ENCODE data around the gene BRWD1. TPM values are rescaled to one million over a fixed set of nuclear protein-coding genes. Genes with fewer than 3 reads are reported as not detected.
"Not testable (repeated sequence)": the region's sequence is repeated elsewhere in the genome, so short reads cannot be mapped to it uniquely, and the experiment has no call there.

Gene BRWD1
- total RNA-seq, 1 donor from 2014 or later = 30.7 TPM

GRCh38 chr21:39176271-39176709 lies 137.1 kb downstream of the BRWD1 start:
- intact Hi-C loops (cut with micrococcal nuclease) = no loop called here

GRCh38 chr21:39175665-39176064 lies 137.8 kb downstream of the BRWD1 start:
- intact Hi-C loops (cut with micrococcal nuclease) = no loop called here

GRCh38 chr21:39175154-39175553 lies 138.3 kb downstream of the BRWD1 start:
- intact Hi-C loops (cut with micrococcal nuclease) = no loop called here

GRCh38 chr21:39173716-39174680 lies 139.4 kb downstream of the BRWD1 start:
- intact Hi-C loops (cut with micrococcal nuclease) = no loop called here

GRCh38 chr21:39169906-39170305 lies 143.5 kb downstream of the BRWD1 start:
- intact Hi-C loops (cut with micrococcal nuclease) = no loop called here

- intact Hi-C loops (cut with micrococcal nuclease) = no loop called here
These were observed 144.6 kb downstream of the BRWD1 start for GRCh38 chr21:39168800-39169199.

GRCh38 chr21:39164523-39164922 lies 148.9 kb downstream of the BRWD1 start:
- intact Hi-C loops (cut with micrococcal nuclease) = no loop called here

- intact Hi-C loops (cut with micrococcal nuclease) = no loop called here
These were observed 152.4 kb downstream of the BRWD1 start for GRCh38 chr21:39161064-39161463.

GRCh38 chr21:39159342-39160063 lies 153.9 kb downstream of the BRWD1 start:
- intact Hi-C loops (cut with micrococcal nuclease) = no loop called here

GRCh38 chr21:39157241-39157640 lies 156.2 kb downstream of the BRWD1 start:
- intact Hi-C loops (cut with micrococcal nuclease) = not testable (repeated sequence)

- intact Hi-C loops (cut with micrococcal nuclease) = no loop called here
These were observed 157.4 kb downstream of the BRWD1 start for GRCh38 chr21:39156024-39156423.

GRCh38 chr21:39155578-39155977 lies 157.9 kb downstream of the BRWD1 start:
- intact Hi-C loops (cut with micrococcal nuclease) = no loop called here

GRCh38 chr21:39153842-39154241 lies 159.6 kb downstream of the BRWD1 start:
- intact Hi-C loops (cut with micrococcal nuclease) = no loop called here

- intact Hi-C loops (cut with micrococcal nuclease) = no loop called here
These were observed 160.1 kb downstream of the BRWD1 start for GRCh38 chr21:39153373-39153772.

GRCh38 chr21:39152271-39152670 lies 161.2 kb downstream of the BRWD1 start:
- intact Hi-C loops (cut with micrococcal nuclease) = no loop called here

GRCh38 chr21:39150877-39151276 lies 162.6 kb downstream of the BRWD1 start:
- intact Hi-C loops (cut with micrococcal nuclease) = no loop called here

- intact Hi-C loops (cut with micrococcal nuclease) = no loop called here
These were observed 163.1 kb downstream of the BRWD1 start for GRCh38 chr21:39150316-39150715.

GRCh38 chr21:39149882-39150281 lies 163.6 kb downstream of the BRWD1 start:
- intact Hi-C loops (cut with micrococcal nuclease) = no loop called here

- intact Hi-C loops (cut with micrococcal nuclease) = no loop called here
These were observed 164.5 kb downstream of the BRWD1 start for GRCh38 chr21:39148975-39149374.

- intact Hi-C loops (cut with micrococcal nuclease) = no loop called here
These were observed 169.2 kb downstream of the BRWD1 start for GRCh38 chr21:39144191-39144590.

GRCh38 chr21:39142972-39143371 lies 170.5 kb downstream of the BRWD1 start:
- intact Hi-C loops (cut with micrococcal nuclease) = no loop called here

- intact Hi-C loops (cut with micrococcal nuclease) = no loop called here
These were observed 171.9 kb downstream of the BRWD1 start for GRCh38 chr21:39141502-39141901.

Measured in T-helper 2 cell treated with Interferon-gamma antibody and Interleukin-4, amounts not matched to agents 100 ng/mL and 5 ng/mL, for 36 hours (primary cell).